ENCODE measurements around the gene SPTBN1. TPM values are rescaled to one million over a fixed set of nuclear protein-coding genes. Genes with fewer than 3 reads are reported as not detected.

Gene SPTBN1
- total RNA-seq, 1 experiment from 2014 or later, result 202 TPM

GRCh38 chr2:54475919-54476318, 19.8 kb downstream of the SPTBN1 start:
- DNase-seq, result no peak
- no TSS peak for BruUV-seq (replicated peaks)

DNA sequence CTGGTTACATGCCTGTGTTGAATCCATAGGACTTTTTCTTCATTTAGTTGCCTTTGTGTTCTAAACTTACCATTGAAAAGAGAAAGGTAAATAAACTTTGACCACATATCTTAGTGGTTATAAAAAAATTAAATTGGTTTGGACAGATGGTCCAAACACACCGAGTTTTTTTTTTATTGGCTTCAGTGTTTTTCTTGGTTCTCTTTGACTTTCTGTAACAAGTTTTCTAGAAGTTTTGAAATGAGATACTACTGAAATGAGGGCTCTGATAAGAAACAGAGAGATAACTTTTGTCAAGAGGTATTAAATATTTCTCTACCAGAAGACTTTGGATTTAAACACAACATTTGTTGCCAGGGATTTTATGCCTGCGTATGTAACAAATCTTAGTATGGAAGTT, 20.7 kb downstream of the SPTBN1 start:
- ATAC-seq, result no peak; the same call in 1 of the 2 replicates
- no peaks in the 10 kb centered on the region for H3K4me1 ChIP-seq (ENCODE audit: insufficient read depth, low read length)
- DNase-seq, result no peak
- no TSS peak for BruUV-seq (replicated peaks)
- peaks cover 11% of the 10 kb centered on the region for H3K79me2 ChIP-seq (ENCODE audit: low read length)
- intact Hi-C loops (cut with micrococcal nuclease), result no loop called here
- no peaks in the 10 kb centered on the region for H4K20me1 ChIP-seq (ENCODE audit: low read length)
- CTCF ChIA-PET, result no interaction called here
- no peak overlapping the region for H2AFZ ChIP-seq (ENCODE audit: low read length)
- no peak overlapping the region for H3K9ac ChIP-seq (ENCODE audit: low read length)
- no peaks in the 10 kb centered on the region for H3K9me2 ChIP-seq (replicated peaks; ENCODE audit: low read length)
- H3K27ac ChIP-seq (ENCODE audit: low read length), result no peak overlapping the region
- POLR2A ChIA-PET (ENCODE audit: unreplicated experiment), result no interaction called here
- no peaks in the 10 kb centered on the region for H3F3A ChIP-seq (ENCODE audit: low read length, unreplicated experiment)
- no peaks in the 10 kb centered on the region for H3K9me3 ChIP-seq (ENCODE audit: low read length)
- no peaks in the 10 kb centered on the region for H3K36me3 ChIP-seq (ENCODE audit: low read depth, low read length)
- H3K4me2 ChIP-seq (ENCODE audit: low read length), result no peak overlapping the region
- no peak overlapping the region for H3K4me3 ChIP-seq (ENCODE audit: low read length)
- TF ChIP-seq EZH2 (IDR thresholded peaks at IDR 0.05; ENCODE audit: low read length, unreplicated experiment), result no peak
- H3K27me3 ChIP-seq (ENCODE audit: low read length), result no peaks in the 10 kb centered on the region

More at GRCh38 chr2:54475919-54476318, 19.8 kb downstream of the SPTBN1 start:
- no peaks in the 10 kb centered on the region for H3F3A ChIP-seq (ENCODE audit: low read length, unreplicated experiment)
- H3K9me3 ChIP-seq (ENCODE audit: low read length), result no peaks in the 10 kb centered on the region
- H3K27ac ChIP-seq (ENCODE audit: low read length), result no peak overlapping the region
- CTCF ChIA-PET, result no interaction called here
- no peak overlapping the region for H3K9ac ChIP-seq (ENCODE audit: low read length)
- peaks cover 10% of the 10 kb centered on the region for H3K79me2 ChIP-seq (ENCODE audit: low read length)
- intact Hi-C loops (cut with micrococcal nuclease), result no loop called here
- TF ChIP-seq, protein P1, sequence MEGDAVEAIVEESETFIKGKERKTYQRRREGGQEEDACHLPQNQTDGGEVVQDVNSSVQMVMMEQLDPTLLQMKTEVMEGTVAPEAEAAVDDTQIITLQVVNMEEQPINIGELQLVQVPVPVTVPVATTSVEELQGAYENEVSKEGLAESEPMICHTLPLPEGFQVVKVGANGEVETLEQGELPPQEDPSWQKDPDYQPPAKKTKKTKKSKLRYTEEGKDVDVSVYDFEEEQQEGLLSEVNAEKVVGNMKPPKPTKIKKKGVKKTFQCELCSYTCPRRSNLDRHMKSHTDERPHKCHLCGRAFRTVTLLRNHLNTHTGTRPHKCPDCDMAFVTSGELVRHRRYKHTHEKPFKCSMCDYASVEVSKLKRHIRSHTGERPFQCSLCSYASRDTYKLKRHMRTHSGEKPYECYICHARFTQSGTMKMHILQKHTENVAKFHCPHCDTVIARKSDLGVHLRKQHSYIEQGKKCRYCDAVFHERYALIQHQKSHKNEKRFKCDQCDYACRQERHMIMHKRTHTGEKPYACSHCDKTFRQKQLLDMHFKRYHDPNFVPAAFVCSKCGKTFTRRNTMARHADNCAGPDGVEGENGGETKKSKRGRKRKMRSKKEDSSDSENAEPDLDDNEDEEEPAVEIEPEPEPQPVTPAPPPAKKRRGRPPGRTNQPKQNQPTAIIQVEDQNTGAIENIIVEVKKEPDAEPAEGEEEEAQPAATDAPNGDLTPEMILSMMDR (conservative IDR thresholded peaks at IDR 0.05; ENCODE audit: low read depth, low read length), result no peak
- TF ChIP-seq EZH2 (IDR thresholded peaks at IDR 0.05; ENCODE audit: low read length, unreplicated experiment), result no peak
- TF ChIP-seq EZH2phosphoT487 (IDR thresholded peaks at IDR 0.05; ENCODE audit: borderline replicate concordance, low read length), result no peak
- POLR2A ChIA-PET (ENCODE audit: unreplicated experiment), result no interaction called here
- H3K4me2 ChIP-seq (ENCODE audit: low read length), result no peak overlapping the region
- no peaks in the 10 kb centered on the region for H3K27me3 ChIP-seq (ENCODE audit: low read length)
- H3K4me1 ChIP-seq (ENCODE audit: insufficient read depth, low read length), result no peaks in the 10 kb centered on the region
- no peaks in the 10 kb centered on the region for H4K20me1 ChIP-seq (ENCODE audit: low read length)
- no peak overlapping the region for H2AFZ ChIP-seq (ENCODE audit: low read length)
- H3K4me3 ChIP-seq (ENCODE audit: low read length), result no peak overlapping the region
- no peaks in the 10 kb centered on the region for H3K9me2 ChIP-seq (replicated peaks; ENCODE audit: low read length)
- H3K36me3 ChIP-seq (ENCODE audit: low read depth, low read length), result no peaks in the 10 kb centered on the region
- no peak for ATAC-seq

GRCh38 chr2:54477896-54478295, 21.8 kb downstream of the SPTBN1 start:
- Histone ChIP-seq H3K27ac (ENCODE audit: low read length) (no peak overlapping the region), H3K79me2 (ENCODE audit: low read length) (peaks cover 15% of the 10 kb centered on the region), H3K4me3 (ENCODE audit: low read length) (no peak overlapping the region), H3K9me2 (replicated peaks; ENCODE audit: low read length) (no peaks in the 10 kb centered on the region), H3K9me3 (ENCODE audit: low read length) (no peaks in the 10 kb centered on the region), H3F3A (ENCODE audit: low read length, unreplicated experiment) (no peaks in the 10 kb centered on the region), H4K20me1 (ENCODE audit: low read length) (no peaks in the 10 kb centered on the region), H3K4me1 (ENCODE audit: insufficient read depth, low read length) (no peaks in the 10 kb centered on the region), H3K4me2 (ENCODE audit: low read length) (no peak overlapping the region), H2AFZ (ENCODE audit: low read length) (no peak overlapping the region), H3K27me3 (ENCODE audit: low read length) (no peaks in the 10 kb centered on the region), H3K9ac (ENCODE audit: low read length) (no peak overlapping the region), H3K36me3 (ENCODE audit: low read depth, low read length) (no peaks in the 10 kb centered on the region)
- TF ChIP-seq, protein P1 (conservative IDR thresholded peaks at IDR 0.05; ENCODE audit: low read depth, low read length), result no peak
- TF ChIP-seq EZH2phosphoT487 (IDR thresholded peaks at IDR 0.05; ENCODE audit: borderline replicate concordance, low read length) (no peak), EZH2 (IDR thresholded peaks at IDR 0.05; ENCODE audit: low read length, unreplicated experiment) (no peak)
- intact Hi-C loops (cut with micrococcal nuclease), result no loop called here
- DNase-seq (no peak), ATAC-seq (no peak)
- CTCF ChIA-PET, result no interaction called here
- BruUV-seq (replicated peaks), result no TSS peak
- POLR2A ChIA-PET (ENCODE audit: unreplicated experiment), result no interaction called here

All from PC-3 (cell line).